Uterus (tissue), 4 donors: ENCODE measurements around the gene MRPL19. TPM values are rescaled to one million over a fixed set of nuclear protein-coding genes. Genes with fewer than 3 reads are reported as not detected.

Experiments used
- DNase-seq, 2 donors: peaks; one replicate each; pipeline ENCODE4 v3.0.0-alpha.2; 2019 to 2020
- H3K27ac ChIP-seq, 2 donors: fragments of 200-600 bp; sonication (generic); 1 replicate in 1 of 2; 2 replicates in 1 of 2; pipeline ENCODE4 v1.5.1; 2016 to 2018
- H3K27me3 ChIP-seq, 2 donors: fragments of 200-600 bp; sonication (generic); one replicate each; pipeline ENCODE4 v1.5.1; 2018 to 2019; ENCODE audit warnings: control low read depth in 1 of 2
- H3K36me3 ChIP-seq, 2 donors: fragments of 200-600 bp; sonication (generic); one replicate each; pipeline ENCODE4 v1.5.1; 2019; ENCODE audit warnings: control low read depth in 1 of 2
- H3K4me1 ChIP-seq, 2 donors: fragments of 200-600 bp; sonication (generic); one replicate each; pipeline ENCODE4 v1.5.1; 2018 to 2019; ENCODE audit warnings: control low read depth in 1 of 2
- H3K4me3 ChIP-seq, 2 donors: fragments of 200-600 bp; sonication (generic); 1 replicate in 1 of 2; 2 replicates in 1 of 2; pipeline ENCODE4 v1.5.1; 2018 to 2019; ENCODE audit warnings: mild to moderate bottlenecking in 1 of 2
- H3K9me3 ChIP-seq, 2 donors: fragments of 200-600 bp; sonication (generic); one replicate each; pipeline ENCODE4 v1.5.1; 2019; ENCODE audit warnings: control low read depth in 1 of 2
- POLR2A ChIP-seq, 2 donors: fragments of 450-650 bp; IDR thresholded peaks; one replicate each; pipeline ENCODE4 v1.6.1; 2016; ENCODE audit warnings: antibody characterized with exemption in 2 of 2, mild to moderate bottlenecking in 1 of 2, moderate library complexity in 1 of 2
- intact Hi-C: fragments of 100-400 bp; cut with DNase I; formaldehyde crosslinking; loops from one replicate; pipeline ENCODE4 v1.15.1; 2023; ENCODE audit warnings: low total_unique reads
- total RNA-seq, 4 donors: library from RNA; depleted of rRNA in 3 of 4; stranded (reverse); fragments of >200 nt in 3 of 4; gene quantifications; one replicate each; pipeline versions ENCODE4 v1.1.0 to v1.2.4, GENCODE V29; 2014 to 2023
- TF ChIP-seq, protein P1 (sequence below), 4 experiments: fragments of 200-600 bp in 2 of 4; fragments of 450-650 bp in 2 of 4; sonication (generic) in 2 of 4; IDR thresholded peaks; one replicate each; pipeline ENCODE4 v1.5.1; 2016 to 2019; ENCODE audit warnings: antibody characterized with exemption in 4 of 4, mild to moderate bottlenecking in 2 of 4, moderate library complexity in 1 of 4
- donor health status: DM: yes; HTN: yes; CAD: no.

Gene MRPL19
- total RNA-seq, 4 donors from 2014 or later = 27.9 to 64.0 (median 45.8) TPM

DNA sequence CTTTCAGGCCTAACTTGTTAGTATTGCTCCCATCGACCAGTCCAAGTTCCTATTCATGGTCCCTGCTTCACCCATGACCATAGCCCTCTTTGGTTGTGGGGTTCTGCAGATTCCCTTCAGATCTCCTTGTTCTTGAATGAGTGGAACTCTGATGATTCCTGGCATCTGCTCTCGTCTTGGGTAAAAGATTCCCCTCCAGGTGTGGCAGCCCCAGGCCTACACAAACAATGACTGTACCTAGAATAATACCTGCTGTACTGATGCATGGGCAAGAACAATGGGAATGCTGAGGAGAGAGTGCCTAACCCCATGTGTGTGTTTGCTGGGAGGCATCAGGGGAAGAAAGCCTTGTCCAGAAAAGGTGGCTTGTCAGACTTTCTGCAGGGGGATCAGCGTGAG, 39.2 kb upstream of the MRPL19 start:
- Histone ChIP-seq H3K4me1 (no peaks in the 10 kb centered on the region), H3K27ac (no peak overlapping the region), H3K27me3 (no peaks in the 10 kb centered on the region), H3K9me3 (no peaks in the 10 kb centered on the region), H3K4me3 (no peak overlapping the region), H3K36me3 (no peaks in the 10 kb centered on the region)
- intact Hi-C loops = no loop called here
- no peak for TF ChIP-seq POLR2A (IDR thresholded peaks at IDR 0.05)
- TF ChIP-seq, protein P1, sequence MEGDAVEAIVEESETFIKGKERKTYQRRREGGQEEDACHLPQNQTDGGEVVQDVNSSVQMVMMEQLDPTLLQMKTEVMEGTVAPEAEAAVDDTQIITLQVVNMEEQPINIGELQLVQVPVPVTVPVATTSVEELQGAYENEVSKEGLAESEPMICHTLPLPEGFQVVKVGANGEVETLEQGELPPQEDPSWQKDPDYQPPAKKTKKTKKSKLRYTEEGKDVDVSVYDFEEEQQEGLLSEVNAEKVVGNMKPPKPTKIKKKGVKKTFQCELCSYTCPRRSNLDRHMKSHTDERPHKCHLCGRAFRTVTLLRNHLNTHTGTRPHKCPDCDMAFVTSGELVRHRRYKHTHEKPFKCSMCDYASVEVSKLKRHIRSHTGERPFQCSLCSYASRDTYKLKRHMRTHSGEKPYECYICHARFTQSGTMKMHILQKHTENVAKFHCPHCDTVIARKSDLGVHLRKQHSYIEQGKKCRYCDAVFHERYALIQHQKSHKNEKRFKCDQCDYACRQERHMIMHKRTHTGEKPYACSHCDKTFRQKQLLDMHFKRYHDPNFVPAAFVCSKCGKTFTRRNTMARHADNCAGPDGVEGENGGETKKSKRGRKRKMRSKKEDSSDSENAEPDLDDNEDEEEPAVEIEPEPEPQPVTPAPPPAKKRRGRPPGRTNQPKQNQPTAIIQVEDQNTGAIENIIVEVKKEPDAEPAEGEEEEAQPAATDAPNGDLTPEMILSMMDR (IDR thresholded peaks at IDR 0.05) = no peak
- DNase-seq = no peak

DNA sequence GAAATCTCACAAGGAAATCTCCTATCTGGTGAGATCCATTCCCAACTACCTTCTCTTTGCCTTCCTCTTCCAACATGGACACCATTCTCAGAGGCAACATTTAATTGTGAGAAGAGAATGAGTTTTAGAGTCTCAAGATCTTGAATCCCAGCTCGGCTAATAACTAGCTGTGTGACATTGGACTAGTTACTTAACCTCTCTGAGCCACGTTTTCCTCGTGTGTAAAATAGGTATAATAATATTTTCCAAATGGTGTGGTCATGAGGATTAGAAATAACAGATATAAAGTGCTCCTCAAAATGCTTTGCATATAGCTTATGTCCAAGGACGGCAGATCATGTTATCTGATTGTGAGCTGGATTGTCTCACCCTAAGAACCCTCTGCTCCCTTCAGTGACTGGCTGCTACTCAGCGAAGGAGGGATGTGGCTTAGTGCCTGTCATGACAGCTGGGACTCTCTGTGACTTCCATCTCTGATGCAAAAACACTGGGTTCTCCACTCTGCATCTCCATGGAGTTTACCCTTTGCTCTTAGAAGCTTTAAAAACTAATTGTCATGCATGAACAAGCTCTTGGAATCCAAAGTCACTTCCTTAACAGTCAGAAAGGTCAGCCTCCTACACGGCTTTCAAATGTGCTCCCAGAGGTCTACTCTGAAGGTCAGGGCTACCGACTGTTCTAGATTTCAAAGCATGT, 38.4 kb upstream of the MRPL19 start:
- Histone ChIP-seq H3K4me1 (no peaks in the 10 kb centered on the region), H3K27me3 (no peaks in the 10 kb centered on the region), H3K36me3 (no peaks in the 10 kb centered on the region), H3K27ac (no peak overlapping the region), H3K9me3 (no peaks in the 10 kb centered on the region), H3K4me3 (no peak overlapping the region)
- no peak for DNase-seq
- TF ChIP-seq POLR2A (IDR thresholded peaks at IDR 0.05) = no peak
- TF ChIP-seq, protein P1 (IDR thresholded peaks at IDR 0.05) = no peak
- intact Hi-C loops = no loop called here

DNA sequence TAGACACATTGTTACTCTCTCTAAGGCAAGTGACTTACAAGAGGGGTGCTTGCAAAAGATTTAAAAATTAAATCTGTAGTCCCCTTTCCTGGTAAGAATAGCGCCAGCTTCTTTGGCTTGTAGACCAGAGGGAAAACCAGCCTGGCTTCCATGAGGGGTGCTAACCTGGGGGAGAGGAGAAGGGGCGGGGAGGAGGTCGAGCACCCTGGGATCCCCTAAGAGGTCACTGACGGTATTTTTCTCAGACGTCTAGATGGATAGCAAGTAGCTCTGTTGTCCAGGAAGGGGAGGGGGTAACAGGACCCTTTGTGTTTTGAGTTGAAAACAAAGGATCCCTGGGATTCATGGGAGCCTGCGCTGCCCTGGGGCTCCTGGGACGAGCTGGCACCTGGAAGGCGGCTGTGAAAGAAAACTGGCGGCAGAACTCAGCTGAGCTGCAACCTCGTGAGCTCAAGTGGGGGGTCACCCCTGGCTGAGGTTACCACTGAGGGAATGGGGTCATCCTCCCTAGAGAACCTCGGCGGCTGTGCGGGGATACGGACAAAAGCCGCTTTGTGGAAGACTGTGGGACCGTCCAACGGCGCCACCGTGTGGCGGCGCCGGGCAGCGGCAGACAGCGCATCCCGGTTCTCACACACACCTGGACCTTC, 37.8 kb upstream of the MRPL19 start:
- Histone ChIP-seq H3K4me3 (no peak overlapping the region), H3K9me3 (no peaks in the 10 kb centered on the region), H3K27ac (no peak overlapping the region), H3K27me3 (no peaks in the 10 kb centered on the region), H3K4me1 (no peaks in the 10 kb centered on the region), H3K36me3 (no peaks in the 10 kb centered on the region)
- peak; percentile 22 to 48 for DNase-seq
- intact Hi-C loops = no loop called here
- TF ChIP-seq, protein P1 (IDR thresholded peaks at IDR 0.05) = peak; percentile 73 to 88 (median 77)
- TF ChIP-seq POLR2A (IDR thresholded peaks at IDR 0.05) = no peak

DNA sequence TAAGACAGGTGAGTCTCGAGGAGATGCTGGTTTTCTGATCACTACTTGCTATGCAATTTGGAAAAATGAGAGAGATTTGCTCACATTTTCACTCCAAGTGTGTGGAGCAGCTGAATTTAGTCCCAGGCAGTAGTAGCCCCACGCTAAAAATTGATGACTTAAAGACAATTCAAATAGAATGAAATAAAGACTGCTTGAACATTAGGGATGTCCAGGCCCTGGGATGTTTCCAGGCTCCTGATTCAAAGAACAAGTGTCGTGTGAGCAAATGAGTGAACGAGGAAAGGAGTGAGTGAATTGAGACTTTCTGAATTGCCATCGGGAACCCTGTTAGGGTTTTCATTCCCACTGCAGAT, 37.3 kb upstream of the MRPL19 start:
- H3K9me3 ChIP-seq = no peaks in the 10 kb centered on the region
- H3K36me3 ChIP-seq = no peaks in the 10 kb centered on the region
- TF ChIP-seq, protein P1 (IDR thresholded peaks at IDR 0.05) = no peak
- TF ChIP-seq POLR2A (IDR thresholded peaks at IDR 0.05) = no peak
- no peak for DNase-seq
- H3K27me3 ChIP-seq = no peaks in the 10 kb centered on the region
- H3K4me1 ChIP-seq = no peaks in the 10 kb centered on the region
- no peak overlapping the region for H3K27ac ChIP-seq
- no peak overlapping the region for H3K4me3 ChIP-seq
- intact Hi-C loops = no loop called here

DNA sequence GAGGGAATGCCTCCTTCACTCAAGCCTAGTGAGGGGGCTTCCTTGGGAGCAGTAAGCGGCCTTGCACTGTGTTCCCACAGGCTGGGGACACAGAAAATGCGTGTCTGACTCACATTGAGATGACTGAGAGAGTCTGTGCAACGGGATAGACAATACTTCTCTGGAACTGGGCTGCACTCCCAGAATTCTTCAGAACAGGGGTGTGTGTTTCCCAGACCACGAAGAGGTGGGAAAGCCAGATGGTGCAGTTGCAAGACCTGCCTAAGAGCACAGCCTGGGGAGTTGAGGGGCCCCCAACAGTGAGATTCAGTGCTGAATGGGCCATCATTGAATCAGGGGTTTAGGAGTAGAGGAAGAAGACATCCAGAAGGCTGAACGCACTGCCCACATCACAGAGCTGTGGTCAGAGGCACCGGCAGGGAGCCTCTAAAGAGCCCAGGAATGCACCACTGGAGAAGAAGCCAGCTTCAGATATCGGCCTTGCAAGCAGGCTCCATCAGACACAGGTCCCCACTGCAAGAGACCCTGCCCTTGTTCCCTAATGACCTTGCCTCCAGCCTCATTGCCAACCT, 36.6 kb upstream of the MRPL19 start:
- TF ChIP-seq, protein P1 (IDR thresholded peaks at IDR 0.05) = no peak
- TF ChIP-seq POLR2A (IDR thresholded peaks at IDR 0.05) = no peak
- intact Hi-C loops = no loop called here
- H3K36me3 ChIP-seq = no peaks in the 10 kb centered on the region
- no peaks in the 10 kb centered on the region for H3K9me3 ChIP-seq
- DNase-seq = no peak
- no peaks in the 10 kb centered on the region for H3K4me1 ChIP-seq
- H3K27ac ChIP-seq = no peak overlapping the region
- no peaks in the 10 kb centered on the region for H3K27me3 ChIP-seq
- no peak overlapping the region for H3K4me3 ChIP-seq
